A204.1 (cell line): ENCODE results near the gene SNRPA1.

ENCODE experiments used
- FAIRE-seq: peaks from 2 replicates; lab custom pipeline; 2012; peaks lifted over from hg19 to GRCh38; lab: Jason Lieb, UNC

The SNRPA1 gene

DNA sequence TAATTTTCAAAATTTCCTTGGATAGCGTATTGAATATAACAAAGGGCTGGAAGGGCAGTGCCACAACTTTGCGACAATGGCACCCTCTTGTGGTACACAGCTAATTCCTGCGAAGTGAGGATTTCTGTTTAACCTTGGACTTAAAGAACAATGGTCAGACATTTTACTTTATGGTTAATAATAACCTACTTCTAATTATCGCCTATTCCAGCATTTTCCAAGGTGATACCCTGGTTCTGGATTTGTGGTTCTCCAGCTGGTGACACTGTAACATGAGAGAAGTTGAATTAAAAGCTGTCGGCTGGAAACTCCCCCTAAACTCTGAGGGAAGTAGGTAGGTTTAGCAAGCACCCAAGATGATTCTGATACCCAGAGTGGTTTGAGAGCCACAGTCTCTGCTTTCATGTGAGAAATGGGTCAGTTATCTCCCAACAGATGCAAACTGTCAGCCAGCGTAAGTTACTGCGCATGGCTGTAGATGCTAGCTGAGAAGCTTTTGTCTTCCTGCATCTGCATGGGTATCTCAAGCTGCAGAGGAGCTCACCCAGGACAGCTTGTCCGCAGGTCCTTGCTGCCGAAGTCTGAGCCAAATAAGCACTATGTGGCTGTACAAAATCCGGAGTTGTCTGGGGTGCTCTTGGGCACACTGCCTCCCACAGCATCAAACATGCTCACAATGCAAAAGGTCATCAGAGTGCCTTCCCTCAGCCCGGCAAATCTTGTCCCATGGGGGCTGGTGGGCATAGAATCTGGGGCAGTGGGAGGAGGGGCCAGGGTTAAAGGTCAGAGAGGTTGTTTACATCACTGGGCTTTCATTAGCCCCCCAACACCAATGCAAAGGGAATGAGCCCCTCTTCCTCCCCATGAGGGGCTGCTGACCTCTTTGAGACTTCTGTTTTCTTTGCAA, 36.6 kb downstream of the SNRPA1 start:
- FAIRE-seq: peak; percentile 91

DNA sequence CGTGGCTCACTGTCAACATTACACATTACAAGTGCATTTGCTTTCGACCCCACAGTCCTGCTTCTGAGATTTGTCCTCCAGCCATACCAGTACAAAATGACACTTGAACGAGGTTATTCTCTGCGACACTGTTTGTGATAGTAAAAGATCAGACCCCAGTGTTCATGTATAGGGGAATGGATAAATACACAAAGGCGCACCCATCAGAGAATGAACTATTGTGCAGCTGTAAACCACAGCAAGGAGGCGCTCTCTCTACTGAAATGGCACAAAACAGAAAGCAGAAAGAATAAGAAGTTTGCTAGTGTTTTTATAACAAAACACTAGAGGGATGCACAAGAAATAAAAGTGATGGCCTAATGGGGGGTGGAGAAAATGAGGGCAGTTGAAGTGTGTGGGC, 38.3 kb downstream of the SNRPA1 start:
- no peak for FAIRE-seq

DNA sequence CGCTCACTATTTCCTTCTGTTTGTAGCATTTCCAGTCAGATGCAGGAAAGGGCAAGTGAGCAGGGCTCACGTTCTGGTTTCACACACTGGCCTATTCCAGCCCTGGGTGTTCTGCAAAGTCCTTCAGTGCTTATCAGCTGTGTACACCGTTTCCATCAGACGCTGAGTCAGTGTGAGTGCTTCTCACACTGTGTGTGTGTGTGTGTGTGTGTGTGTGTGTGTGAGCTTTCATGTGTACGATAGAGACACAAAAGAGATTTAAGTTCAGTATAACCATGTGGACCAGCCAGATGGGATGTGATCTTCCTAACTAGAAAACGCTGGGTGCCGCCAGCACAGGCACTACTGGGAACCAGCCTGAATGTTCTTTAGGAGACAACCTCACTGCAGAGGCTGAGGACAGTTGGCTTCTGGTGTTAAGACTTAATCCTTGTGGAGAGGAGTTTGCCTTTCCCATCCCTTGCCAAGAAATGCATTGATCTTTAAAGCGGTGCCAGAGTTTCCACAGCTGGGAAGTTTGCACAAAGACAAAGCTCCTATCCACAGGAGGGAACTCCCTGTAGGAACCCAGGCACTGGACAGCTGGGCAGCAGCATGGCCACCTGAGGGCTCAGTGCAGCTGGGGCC, 39.3 kb downstream of the SNRPA1 start:
- no peak for FAIRE-seq

DNA sequence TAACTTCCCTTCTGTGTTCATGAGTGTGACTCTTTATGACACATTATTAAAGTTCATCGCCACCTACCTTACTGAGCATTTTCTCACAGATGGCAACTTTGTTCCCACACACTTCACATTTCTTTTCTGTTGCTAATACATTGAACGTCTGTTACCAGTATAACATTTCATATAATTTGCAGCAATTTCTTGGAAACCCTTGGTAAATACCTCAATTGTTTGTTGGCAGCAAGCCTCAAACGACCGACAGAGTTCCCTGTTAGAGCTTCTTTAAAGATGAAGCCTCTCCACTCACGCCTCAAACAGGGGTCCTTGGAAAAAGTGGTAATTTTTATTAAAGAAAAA, 40.0 kb downstream of the SNRPA1 start:
- no peak for FAIRE-seq

DNA sequence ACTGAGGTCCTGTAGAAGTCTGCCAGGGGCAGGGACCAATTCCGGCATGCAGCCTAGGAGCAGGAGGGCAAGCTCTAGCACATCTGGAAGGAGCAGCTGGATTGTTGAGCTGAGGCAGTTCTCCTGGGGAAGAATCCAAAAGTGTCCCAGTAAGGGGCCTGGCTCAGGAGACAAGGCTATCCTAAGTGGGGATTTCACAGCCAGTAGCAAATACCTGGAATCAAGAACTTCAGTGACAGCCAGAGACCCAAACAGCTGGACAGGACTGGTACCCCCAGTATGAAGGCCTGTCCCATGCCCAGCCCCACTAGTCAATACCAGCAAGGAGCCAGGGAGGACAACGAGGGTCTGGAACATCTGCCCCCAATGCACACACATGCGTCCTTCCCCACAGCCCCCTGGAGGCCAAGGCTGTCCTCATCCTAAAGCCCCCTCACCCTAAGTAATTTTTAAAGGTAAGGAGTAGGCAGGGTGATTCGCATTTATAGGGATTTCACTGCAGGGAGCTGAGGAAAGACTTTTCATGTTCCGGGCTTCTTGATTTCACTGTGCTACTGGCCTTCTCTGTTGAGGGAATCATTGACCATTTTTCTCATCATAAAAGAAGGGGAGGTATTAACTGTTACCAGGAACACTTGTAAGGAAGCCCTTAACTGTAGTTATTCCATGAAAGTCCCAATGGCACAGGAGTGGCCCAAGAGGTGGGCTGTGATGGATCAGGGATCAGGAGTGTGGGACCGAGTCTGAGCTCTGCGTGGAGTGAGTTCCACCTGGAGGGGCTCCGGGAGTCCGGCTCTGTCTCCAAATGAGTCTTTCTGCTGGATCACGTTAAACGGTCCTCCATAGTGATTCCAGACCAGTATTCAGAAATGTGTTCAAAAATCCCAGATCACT, 40.6 kb downstream of the SNRPA1 start:
- no peak for FAIRE-seq

DNA sequence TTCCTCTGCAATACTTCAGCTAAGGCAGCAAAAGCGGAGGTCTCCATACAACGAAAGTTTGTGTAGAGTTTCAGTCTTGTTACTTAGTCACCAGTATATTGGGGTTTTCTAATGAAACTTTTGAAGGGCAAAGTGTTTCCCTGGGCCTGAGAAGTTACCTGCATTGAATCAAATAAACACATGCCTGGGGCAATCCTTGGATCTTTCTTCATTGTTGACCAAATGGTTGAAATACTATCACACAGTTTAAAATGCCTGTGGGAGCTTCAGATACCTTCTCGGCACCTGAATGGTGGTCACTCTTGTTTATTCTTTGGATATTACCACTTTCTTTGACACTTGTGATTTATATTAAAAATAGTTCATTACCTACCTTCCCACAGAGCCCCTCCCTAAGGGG, 42.2 kb downstream of the SNRPA1 start:
- no peak for FAIRE-seq

DNA sequence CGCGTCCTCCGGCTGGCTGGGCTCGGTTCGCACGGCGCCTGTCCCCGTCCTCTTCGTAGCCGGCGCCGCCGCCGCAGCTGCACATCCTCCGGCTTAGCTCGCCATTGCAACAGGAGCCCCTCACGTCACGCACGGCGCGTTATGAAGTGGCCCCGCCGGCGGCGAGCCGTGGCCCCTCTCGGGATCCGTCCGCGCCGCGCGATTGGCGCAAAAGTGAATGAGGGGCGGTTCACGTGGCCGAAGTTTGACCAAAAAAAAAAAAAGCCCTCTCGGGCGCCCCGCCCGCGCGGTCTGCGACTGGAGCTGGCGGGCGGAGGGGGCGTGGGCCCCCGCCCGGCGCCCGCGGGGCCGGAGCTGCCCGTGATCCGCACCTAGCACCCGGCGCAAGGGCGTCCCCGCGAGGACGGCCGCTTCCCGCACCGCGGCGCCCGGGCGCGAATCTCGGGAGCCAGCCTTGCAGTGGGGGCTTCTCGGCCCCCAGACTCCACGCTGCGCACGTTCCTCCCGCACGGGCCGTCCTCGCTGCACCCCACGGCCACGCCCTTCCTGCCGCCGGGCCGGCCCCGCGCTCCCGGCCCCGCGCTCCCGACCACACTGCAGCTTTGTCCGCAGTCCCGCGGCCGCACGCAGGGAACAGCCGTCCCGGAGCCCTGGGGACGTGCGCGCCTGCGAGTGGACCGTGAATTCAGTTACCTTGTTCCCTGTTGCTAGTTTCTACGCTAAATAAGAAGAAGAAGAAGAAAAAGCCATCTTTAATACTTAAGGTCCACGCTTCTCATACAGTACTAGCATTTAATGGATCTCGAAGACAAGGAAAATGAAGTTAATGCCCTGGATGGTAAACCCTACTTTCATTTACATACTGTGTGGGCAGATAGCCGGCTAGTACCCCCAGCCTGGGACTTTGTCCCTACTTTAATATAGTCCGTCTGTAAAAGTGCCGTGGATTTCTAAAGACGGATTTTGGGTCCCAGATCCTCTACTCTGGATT, 42.9 kb downstream of the SNRPA1 start, which contains the start of gene CHSY1:
CHSY1 (minus strand) TSS at position 219 of the 991 bp plus-strand sequence. CDS start 592 bp downstream, outside the sequence.
- FAIRE-seq: no peak

DNA sequence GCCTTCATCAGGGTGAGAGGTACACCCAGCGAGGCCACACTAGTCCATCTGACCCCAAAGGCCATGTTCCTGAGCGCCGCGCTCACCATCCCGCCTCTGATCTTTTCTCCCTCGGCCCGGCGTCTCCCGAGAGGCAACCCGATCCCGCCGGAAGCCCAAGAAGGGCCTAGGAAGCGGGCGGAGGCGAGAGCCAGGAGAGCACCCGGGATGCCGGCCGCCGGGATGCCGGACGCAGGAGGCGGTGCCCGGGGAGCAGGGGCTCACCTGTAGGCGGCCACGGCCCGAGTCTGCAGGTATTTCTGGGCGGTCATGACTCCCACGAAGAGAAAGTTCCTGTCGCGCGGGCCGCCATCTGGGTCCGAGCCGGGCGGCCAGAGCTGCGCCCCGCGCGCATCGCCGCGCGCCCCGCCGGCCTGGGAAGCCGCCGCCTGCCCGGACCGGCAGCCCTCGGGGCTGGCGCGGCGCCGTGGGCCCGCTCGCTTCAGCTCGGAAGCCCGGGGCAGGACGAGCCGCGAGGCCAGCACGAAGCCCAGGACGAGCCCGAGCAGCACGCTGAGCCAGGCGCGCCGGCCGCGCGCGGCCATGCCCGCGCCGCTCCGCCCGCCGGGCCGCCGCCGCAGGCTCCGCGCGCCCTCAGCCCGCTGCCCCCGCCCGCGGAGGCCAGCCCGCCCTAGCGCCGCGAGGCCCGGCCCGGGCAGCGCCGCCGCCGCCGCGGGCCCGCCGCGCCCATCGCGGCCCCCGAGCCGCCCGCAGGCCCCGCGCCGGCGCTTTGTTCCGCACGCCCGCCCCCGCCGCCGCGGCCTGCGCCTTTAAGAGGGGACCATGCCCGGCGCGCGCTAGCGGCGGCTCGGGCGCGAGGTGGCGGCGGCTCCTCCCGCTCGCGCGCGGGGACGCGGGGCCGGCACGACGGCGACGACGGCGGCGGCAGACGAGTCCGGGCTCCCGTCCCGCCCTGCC, 43.9 kb downstream of the SNRPA1 start:
- FAIRE-seq: no peak

DNA sequence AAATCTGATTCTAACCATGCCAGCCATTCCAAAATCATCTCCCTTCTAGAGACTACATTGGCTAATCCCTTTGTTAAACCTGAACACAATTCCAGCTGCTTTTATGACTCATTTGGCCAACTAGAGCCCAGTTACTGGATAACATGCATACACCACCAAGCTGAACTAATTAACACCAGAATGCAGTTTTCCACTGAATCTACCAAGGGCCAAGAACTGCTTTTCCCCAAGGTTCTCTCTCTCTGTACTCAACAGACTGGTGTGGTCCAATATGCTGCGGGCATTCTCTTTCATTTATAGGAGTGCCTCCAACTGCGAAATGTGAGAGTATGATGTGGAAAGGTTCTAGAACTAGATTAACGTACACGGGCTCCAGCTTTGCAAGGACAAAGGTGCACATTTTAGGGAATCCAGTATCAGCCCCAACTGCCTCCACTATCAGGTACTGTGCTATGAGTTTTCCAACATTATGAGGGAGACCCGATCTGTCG, 44.7 kb downstream of the SNRPA1 start:
- no peak for FAIRE-seq

DNA sequence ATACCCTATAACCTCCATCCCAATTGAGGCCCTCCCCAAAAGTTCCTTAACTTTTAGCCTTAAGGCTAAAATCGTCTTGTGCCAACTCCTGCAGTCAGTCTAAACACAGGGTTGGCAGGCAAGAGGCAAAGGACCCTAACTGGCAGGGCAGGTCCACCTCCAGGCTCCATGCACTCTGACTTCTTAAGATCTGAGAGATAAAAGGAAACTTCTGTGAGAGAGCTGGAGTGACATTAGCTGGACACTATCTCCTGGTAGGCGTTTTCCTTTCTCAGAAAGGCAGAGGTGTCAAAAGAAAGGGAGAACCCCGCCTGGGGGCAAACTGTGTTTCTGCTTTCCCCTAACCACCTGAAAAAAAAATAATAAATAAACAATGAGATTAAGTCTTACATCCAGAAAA, 46.8 kb downstream of the SNRPA1 start:
- no peak for FAIRE-seq

DNA sequence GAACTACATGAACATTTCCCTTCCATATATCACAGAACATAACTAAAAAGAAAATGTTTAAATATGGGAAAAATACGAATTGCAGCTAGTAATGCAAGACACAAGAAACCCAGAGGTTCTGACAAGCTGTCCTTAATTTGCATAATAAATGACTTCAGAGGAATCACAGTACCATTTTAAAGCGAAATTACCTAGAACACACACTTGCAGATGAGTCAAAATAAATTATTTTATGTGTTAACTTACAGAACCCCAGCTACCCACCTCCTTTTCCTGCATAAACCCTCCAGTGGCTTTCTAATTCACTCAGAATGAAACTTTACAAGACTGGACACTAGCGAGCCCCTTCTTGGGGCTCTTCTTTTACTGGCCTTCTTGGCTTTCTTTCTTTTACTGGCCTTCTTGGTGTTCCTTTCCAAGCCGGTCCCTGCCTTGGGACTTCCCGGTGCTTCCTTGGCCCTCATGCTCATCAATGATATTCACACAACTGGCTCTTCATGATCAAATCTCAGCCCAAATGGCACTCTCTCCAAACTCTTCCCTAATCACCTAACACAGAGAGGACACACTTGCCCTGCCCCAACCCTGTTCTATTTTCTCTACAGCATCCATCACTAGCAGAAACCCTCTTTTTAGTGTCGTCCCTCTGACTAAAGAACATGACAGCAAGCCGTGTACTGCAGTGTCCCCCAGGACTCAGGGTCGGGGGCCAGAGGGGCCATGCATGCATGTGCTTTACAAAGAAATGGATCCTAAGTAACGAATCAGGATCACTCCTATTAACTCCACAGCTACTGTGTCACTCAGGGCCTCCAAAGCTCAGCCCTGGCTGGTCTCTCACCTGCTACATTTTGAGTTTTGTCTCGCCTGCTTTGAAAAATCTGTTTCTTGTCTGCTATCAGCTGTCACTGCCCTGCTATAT, 48.0 kb downstream of the SNRPA1 start:
- no peak for FAIRE-seq

DNA sequence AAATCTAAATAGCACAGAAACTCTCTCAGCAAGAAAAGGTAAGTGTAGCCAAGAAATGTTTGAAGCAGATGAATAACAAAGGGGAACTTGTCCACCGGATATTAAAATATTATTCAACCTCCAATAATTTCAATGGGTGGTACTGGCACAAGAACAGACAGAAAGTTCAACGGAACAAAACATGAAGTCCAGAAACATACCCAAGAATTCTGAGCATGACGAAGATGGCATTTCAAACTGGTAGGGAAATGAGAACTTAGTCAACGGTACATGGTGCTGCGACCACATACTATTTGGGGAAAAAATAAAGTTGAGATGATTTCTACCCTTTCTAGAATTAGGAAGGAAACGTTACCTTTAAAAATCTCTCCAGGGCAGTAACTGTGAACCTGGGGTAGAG, 48.7 kb downstream of the SNRPA1 start:
- FAIRE-seq: no peak

DNA sequence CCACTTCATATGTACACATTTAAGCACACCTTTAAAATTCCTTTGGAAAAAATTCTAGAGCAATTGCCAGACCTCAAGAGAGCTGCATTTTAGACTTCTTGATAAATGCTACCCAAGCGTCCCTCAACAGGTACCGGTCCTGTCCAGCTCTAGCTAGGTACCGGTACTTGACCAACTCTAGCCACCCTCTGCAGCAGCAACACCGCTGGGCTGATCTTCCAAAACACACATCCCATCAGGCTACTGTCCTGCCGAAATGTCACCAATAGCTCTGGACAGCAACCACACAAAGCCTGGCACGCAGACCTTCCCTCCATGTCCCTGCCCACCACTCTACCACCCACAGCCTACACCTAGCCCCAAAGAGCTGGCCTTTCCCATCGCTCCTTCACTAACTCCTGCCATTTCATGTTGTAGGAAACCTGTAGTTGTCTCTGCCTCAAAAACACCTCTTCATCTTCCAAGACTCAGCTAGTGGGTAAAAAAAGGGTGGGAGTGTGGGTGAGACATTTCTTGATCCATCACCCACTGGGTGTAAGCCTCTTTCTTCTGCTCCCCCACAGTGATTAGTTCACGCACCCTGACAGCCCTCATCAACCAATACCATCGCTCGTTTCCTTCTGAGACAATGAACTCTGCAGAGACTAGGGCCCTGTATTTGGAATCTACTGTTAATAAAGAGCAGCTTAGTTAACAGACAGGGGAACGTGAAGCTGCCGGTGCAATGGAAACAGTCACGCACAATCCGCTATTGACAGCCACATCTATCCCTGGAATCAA, 50.0 kb downstream of the SNRPA1 start:
- FAIRE-seq: no peak

DNA sequence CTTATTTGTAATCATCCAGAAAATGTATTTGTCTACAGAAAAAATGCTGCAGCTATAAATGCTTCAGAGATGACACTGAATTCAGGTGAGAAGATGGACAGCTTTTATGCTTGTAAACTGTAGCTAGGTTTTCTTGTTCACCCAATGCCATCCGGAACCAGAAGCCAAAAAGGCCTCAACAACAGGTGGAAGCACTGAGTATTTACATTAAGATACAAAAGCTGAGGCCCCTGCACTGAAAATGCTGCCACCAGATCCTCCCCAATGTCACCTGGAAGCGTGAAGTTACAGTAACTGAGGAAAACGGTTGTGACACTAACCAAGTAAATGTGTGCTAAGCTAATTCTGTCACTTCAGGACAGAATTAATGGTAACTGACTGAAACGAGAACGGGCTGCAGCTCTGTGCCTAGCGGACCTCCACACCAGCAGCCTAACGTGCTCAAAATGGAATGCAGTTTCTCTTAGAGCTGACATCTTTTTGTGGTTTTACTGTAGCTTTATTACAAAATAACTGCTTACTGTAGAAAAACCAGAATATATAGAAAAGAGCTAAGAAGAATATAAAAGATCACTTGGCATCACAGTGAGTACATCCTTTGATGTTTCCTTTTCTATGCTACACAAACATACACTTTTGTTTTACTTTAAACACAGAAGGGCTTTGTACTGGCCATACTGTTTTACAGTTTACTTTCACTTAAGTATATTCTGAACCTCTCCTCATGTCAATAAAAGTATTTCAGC, 50.8 kb downstream of the SNRPA1 start:
- no peak for FAIRE-seq

DNA sequence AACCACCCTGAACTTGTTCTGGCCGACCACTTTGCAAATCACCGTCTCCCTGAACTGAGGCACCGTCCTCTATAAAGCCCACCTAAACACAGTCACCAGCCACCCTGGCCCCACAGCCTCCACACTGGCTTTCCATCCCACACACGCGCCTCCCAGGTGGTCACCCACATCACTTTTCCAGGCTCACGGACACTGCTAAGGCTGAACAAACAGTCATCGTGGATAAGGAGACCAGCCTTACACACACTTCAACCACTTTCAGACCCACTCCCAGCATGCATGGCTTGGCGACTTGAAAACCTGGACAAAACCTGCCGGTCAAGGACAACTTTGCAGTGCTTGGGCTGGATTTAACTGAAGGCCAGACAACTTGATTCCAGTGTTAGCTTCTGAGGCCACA, 51.6 kb downstream of the SNRPA1 start:
- no peak for FAIRE-seq

DNA sequence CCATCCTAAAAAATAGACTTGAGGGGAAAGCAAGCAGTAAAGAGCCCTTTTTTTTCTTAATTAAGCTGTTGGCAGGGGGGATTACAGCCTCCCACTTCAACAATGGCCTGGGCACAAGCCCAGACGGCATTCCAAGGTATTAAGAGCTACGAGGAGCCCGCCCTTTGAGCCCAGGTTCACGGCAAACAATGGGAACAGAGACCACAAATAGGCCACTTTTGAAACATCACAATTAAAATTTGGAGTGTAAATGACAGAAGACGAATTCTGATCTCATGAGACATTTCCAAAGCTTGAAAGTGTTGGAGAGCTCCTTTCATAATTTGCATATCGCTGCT, 52.1 kb downstream of the SNRPA1 start:
- no peak for FAIRE-seq

DNA sequence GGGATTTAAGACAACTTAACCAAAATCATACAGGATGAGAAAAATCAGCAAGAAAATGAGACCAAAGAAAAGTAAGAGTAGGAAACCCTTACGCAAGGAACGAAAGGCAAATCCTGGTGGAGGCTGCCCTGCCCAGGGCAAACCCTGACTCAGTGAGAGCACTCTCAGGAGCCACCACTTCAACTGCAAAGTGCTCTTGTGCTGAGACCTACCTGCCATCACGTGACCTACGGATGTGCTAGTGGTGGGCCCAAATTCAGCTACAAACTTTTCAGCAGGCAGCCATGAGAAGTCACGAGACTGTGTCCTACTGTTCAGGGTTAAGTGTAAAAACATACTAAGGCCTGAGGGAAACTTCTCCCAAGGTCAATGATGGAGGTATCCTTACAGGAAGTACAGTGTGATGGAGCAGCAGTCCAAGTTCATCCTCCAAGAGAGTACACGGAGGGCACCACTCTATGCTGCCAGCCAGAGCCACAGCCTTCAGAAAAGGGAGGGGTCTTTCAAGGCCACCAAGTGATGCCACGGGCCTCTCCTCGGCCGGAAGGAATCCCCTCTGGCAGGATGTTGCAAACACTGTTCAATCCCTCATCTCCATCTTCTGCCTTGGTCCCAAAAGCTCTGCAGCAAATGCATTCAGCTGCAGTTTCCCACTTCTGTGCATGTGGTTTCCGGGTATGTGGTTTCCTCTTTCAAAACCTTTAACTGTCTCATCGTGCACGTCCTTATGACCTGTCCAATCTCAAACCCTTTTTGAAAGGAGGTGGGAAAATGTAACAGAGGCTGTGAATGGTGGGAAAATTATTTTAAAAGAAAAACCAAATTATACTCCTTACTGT, 52.7 kb downstream of the SNRPA1 start:
- no peak for FAIRE-seq
